ENCODE data around the gene LRRC75A.

GRCh38 chr17:16496820-16497489 lies 5.0 kb upstream of the LRRC75A start:
- TF ChIP-seq, protein P1, sequence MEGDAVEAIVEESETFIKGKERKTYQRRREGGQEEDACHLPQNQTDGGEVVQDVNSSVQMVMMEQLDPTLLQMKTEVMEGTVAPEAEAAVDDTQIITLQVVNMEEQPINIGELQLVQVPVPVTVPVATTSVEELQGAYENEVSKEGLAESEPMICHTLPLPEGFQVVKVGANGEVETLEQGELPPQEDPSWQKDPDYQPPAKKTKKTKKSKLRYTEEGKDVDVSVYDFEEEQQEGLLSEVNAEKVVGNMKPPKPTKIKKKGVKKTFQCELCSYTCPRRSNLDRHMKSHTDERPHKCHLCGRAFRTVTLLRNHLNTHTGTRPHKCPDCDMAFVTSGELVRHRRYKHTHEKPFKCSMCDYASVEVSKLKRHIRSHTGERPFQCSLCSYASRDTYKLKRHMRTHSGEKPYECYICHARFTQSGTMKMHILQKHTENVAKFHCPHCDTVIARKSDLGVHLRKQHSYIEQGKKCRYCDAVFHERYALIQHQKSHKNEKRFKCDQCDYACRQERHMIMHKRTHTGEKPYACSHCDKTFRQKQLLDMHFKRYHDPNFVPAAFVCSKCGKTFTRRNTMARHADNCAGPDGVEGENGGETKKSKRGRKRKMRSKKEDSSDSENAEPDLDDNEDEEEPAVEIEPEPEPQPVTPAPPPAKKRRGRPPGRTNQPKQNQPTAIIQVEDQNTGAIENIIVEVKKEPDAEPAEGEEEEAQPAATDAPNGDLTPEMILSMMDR (IDR thresholded peaks at IDR 0.05), result no peak
- no peak for TF ChIP-seq POLR2AphosphoS5 (IDR thresholded peaks at IDR 0.05; ENCODE audit: low read depth, low read length)
- TF ChIP-seq REST (IDR thresholded peaks at IDR 0.05; ENCODE audit: insufficient read depth in 1 of 2, low read depth in 2 of 2, low read length in 1 of 2), result no peak
- no peak for TF ChIP-seq SIN3A (IDR thresholded peaks at IDR 0.05; ENCODE audit: borderline replicate concordance, insufficient read depth, low read depth, low read length)
- no peak for TF ChIP-seq TCF7L2 (IDR thresholded peaks at IDR 0.05; ENCODE audit: low read depth, low read length)

Data from Panc1 (cell line).